Middle frontal gyrus (tissue), 1 donor: ENCODE data around the gene ANKDD1A.
A peak's percentile ranks its signal among the peaks of the same experiment; 100 is the strongest.

Experiments used
- DNase-seq: peaks from one replicate; pipeline ENCODE4 v3.0.0-alpha.2; 2015; ENCODE audit warnings: low spot score; ENCODE audit errors: extremely low spot score

Gene ANKDD1A

DNA sequence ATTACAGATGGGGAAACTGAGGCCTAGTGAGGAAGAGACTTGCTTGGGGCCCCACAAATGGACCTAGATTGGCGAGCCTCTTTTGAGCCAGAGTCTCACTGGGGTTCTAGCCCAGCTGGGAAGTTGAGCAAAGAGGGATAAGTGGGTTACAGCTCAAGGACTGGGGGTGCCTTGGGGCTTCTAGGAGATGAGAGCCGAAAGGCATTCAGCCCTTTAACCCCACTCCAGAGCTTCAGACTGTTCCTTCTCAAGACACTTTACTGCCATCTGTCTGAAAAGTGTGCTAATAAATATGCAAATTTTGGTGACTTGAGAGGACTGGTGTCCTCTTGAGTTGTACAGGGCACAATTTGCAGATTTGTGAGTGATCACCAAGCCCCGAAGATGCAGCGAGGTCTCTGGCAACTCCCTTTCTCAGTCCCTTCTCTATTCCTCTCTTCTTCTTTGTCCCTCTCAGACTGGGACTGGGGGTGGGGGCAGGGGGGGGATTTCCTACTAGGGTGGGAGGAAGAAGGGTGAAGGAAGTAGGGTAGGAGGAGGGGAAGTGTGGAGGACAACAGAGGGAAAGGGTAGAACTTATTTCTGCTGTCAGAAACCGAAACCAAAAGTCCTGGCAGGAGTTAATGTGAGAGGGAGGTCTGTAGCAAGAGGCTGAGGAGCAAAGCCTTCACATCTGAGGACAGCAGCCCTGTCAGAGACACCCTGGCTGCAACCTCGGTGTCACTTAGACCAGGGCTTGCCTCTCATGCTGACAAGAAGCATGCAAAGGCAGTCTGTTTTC lies 16.2 kb upstream of the ANKDD1A start:
- no peak for DNase-seq

DNA sequence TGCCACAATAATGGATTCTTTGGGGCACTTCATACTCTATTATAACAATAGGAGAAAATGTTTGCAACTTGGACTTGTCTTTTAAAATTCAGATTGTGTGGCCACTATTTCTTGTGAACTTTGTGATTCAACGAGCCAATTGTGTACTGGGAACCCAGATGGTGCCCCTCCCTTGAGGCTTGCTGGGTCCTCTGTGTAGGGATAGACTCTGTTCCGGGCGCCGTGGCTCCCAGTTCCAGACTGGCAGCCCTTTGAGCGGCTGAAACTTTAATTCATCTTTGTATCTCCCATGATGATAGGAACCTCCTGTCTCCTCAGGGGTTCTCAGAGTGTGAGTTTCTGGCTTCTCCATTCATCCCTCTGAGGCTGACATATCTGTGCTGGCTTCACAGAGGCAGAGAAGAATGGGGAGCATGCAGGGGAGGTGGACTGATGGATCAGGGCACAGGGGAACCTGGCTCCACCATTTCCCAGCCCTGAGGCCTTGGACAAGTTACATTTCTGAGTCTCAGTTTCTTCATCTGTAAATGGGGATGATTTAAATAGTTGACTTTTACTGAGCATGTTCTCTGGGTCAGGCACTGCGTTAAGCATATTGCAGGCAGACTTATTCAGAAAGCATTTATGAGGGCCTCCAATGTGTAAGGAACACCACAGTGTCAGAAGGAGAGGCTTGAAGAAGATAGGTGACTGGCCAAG lies 15.2 kb upstream of the ANKDD1A start:
- no peak for DNase-seq

DNA sequence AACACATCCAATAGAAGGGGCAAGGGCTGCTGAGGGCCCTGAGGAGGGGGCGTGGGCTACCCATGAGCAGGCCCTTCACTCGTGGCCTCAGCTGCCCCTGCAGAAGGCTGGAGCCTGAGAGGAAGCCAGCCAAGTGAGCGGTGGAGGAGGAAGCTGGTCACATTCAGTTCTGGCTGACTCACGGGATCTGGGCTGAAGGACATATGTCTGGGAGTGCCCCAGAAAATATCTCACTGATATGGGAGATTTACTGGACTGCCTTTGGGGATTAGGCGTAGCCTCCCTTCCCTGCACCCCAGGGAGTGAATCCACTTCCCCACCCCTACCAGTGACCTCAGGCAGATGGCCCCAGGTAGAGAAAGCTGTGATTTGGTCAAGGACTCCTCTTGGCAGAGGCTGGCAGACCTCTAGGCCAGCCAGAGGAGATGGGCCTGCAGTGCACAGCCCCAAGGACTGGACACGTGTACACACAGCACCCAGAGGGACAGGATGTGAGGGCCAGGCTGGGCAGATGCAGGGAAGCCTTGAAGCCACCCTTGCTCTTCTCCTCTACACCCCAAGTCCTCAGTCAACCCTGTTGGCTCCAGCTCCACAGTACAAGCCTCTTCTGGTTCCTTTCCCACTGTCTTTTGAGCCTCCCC lies 14.2 kb upstream of the ANKDD1A start:
- DNase-seq: no peak

DNA sequence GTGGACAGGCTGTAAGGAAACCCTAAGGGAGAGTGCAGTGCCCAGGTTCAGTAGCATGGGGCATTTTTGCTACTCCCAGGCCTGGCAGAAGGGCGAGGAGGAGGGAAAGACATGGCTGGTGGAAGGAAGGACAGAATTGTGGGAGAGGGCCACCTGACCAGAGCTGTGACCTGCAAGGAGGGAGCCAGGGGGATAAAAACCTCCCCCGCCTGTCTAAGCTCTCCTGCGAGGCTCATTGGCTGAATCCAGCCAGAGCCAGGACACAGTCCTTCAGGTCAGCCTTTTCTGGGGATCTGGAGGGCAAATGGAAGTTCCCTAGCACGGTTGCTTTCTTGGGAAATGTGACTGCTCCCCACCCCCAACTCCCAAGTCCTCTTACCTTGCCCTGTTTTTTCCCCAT lies 13.3 kb upstream of the ANKDD1A start:
- no peak for DNase-seq

DNA sequence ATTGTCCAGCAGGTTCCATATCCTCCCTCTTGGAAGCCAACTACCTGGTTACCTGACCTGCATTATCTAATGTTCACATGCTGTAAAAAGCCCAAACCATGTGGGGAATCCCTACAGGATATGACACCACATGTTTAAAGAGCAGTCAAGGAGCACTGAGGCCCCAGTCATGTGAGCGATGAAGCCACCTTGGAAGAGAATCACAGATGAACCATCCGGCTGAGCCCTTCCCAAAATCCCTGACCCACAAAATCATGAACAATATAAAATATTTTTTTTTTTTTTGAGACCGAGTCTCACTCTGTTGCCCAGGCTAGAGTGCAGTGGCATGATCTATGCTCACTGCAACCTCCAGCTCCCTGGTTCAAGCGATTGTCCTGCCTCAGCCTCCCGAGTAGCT lies 10.6 kb upstream of the ANKDD1A start:
- DNase-seq: no peak

DNA sequence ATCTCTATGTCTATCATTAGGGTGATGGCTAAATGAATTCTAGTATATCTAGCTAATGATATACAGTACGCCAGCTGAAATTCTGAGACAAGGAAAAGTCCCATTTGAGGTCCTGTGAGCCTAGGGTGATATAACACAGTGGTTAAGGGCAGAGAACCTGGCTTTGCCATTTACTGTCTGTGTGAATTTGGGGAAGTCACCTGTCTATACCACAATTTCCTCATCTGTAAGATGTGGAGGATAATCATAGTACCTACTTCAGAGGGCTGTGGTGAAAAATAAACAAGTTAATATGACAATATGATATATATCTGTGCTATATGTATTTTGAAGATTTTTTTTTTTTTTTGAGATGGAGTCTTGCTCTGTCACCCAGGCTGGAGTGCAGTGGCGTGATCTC lies 9.8 kb upstream of the ANKDD1A start:
- DNase-seq: no peak

DNA sequence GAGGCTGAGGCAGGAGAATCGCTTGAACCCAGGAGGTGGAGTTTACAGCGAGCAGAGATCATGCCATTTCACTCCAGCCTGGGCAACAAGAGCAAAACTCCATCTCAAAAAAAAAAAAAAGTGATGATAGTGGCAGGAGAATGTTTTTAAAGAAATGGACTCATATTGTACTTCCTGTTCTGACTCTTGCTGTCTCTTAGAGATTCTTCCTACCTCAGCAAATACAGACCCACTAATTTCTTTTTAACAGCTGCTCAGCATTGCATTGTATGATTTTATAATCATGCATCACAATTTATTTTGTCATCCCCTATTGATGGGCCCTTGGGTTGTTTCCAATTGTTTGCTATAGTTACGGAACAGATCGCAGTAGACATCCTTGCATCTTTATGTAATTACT lies 8.8 kb upstream of the ANKDD1A start:
- no peak for DNase-seq

DNA sequence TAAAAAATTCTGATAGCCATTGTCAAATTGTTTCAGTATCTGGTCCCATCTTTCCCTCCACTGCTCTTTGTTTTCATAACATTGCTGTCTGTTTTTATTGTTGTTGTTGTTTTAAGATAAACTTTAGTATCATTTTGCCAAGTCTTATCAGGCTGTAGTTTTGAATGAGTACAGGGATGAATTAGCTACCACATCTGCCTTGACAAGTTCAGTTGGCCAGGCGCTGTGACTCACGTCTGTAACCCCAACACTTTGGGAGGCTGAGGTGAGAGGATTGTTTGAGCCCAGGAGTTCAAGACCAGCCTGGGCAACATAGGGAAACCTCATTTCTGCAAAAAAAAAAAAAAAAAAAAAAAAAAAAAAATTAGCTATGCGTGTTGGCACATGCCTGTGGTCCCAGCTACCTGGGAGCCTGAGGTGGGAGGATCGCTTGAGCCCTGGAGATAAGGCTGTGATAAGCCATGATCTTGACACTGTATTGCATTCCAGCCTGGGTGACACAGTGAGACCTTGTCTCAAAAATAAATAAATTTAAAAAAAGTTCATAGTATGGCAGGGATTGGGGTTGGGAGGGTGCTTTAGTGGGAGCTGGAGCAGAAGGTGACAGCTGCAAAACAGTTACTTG lies 8.3 kb upstream of the ANKDD1A start:
- DNase-seq: no peak

DNA sequence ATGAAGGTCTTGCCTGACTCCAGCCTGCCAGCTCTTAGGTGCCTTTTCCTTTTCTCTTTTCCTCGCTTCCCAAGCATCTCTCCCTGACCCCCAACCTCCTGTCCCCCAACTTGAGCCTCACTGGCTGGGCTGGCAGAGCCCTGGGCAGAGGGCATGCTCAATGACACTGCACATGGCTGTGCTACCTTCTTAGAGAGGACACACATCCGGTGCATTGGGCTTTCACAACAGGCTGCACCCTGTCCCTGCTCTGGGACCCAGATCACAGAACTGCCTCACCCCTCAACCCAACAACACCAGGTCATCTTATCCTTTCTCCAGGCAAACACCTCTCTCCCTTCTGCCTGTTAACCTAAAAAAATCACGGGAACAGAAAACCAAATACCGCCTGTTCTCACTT lies 7.5 kb upstream of the ANKDD1A start:
- no peak for DNase-seq

DNA sequence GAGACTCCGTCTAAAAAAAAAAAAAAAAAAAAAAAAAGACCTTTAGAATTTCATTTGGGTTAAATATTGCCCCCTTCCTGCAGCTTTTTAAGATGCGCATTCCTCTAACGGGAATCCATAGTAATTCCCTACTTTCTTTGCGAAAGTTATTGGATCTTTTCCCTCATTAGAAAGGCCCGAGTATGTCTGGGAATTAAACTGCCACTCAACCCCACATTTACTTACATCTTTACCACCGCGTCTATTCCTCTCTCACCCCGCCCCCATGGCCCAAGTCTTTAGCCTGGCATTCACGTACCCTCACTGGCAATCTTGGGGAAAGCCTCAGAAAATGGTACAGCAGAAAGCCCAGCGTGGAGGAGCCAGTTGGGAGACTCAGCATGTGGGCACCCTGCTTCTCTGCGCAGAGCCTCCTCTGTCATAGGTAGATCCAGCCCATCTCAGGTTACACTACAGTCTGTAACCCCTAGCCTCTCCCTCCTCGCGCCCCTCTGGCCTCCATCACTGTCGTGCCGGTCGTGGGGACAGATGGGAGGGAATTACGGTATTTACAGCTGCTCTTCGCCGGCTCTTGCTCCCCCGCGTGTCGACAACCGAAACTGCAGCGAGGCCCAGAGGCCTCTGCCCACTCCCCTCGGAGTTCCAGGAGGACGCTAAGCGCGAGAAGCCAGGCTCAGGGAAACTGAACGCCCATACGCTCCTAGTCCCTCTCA lies 6.4 kb upstream of the ANKDD1A start:
- peak; percentile 58 for DNase-seq

DNA sequence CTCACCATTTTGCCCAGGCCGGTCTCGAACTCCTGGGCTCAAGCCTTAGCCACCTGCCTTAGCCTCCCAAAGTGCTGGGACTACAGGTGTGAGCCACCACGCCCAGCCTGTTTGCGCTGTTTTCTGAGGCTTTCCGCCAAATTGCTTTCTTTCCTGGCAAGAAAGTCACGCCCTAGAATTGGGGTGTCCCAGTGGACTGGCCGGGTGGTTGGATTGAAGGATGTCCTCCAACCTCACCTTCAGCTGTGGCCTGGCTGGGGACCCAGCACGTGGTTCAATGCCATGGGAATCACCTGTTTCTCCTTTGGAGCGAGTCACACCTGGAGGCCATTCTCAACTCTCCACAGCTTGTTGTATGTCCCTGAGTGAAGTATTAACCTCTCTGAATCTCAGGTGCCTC lies 5.8 kb upstream of the ANKDD1A start:
- no peak for DNase-seq

DNA sequence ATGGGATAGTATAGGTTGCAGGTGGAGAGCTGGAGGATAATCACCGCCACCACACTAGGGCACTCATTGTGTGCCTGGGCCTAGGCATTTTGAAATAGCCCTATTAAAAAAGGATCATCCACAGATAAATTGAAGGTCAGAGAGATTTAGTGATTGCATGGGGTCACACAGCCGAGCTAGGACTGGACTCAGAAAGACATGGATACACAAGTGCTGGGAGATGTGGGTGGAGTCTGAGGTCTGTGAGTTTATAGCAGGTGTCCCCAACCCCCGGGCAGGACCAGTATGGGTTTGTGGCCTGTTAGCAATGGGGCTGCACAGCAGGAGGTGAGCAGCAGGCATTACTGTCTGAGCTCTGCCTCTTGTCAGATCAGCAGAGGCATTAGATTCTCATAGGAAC lies 5.3 kb upstream of the ANKDD1A start:
- no peak for DNase-seq

DNA sequence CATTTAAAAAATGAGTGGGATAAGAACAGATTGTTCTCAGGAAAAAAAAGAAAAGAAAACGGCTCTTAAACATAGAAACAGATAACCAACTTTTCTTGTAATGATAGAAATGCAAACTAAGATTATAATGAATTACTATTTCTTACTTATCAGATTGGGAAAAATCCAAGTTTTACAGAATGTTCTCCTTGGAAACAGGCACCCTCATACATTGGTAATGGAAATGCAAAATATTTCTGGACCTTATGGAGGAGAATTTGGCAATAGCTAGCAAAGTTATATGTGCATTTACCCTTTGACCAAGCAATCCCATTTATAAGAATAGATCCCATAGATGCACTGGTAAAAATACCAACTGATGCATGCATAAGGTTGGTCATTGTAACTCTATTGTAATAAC lies 3.7 kb upstream of the ANKDD1A start:
- no peak for DNase-seq

DNA sequence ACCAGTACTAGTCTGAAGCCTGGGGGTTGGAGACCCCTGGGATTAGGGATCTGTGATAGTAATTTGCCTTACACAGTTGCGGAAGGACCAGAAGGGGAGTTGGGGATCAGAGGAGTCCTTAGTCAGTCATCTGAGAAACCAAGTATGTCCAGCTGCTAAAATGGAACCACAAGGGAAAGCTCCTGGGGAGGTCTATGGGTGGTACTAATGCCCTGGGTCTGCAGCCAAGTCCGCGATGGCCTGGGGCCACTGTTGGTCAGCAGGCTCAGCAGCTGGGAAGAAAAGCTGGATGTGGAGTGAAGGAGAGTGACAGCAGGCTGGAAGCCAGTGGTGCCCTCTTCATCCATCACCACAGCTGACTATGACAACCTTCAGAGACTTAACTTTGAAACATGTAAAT lies 2.2 kb upstream of the ANKDD1A start:
- no peak for DNase-seq

DNA sequence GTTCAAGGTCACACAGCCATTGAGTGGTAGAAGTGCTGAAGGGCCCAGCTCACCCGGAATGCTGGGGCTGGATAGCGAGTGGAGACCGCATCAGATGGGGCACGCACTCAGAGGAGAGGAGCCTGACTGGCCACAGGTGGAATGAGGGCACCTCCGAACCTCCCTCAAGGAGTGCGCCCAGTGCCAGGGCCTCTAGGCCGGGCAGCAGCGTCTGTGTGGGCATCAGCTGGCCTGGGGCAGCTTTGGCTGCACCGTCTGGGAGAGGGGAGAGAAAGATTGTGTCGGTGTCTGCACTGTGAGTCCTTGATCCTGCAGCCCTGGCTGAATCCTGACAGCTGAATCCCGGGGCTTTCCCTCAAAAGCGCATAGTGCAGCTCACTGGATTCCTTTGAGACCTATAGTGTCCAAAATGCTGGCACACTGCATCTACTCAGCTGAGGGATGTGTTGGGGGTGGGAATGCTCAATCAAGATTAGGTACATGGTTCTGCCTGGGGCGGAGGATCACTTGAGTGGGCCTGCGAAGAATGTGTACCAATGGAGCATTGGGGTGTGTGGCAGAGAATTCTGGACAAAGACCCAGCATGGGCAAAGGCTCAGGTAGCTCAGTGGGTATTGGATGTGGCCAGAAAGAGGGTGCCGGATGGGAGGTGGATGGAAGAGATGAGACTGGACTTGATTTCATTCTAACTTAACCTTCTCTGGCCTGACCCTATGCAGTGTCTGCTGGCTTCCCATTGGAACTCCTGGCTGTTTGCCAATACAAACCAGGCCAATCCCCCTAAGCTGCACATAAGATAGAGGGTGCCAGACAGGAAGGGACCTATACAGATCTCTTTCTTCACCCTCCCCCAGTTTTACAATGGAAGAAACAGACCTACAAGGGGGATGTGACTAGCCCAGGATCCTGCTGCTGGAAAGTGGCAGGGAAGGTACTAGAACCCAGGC lies 950 bp downstream of the ANKDD1A start:
- DNase-seq: no peak

DNA sequence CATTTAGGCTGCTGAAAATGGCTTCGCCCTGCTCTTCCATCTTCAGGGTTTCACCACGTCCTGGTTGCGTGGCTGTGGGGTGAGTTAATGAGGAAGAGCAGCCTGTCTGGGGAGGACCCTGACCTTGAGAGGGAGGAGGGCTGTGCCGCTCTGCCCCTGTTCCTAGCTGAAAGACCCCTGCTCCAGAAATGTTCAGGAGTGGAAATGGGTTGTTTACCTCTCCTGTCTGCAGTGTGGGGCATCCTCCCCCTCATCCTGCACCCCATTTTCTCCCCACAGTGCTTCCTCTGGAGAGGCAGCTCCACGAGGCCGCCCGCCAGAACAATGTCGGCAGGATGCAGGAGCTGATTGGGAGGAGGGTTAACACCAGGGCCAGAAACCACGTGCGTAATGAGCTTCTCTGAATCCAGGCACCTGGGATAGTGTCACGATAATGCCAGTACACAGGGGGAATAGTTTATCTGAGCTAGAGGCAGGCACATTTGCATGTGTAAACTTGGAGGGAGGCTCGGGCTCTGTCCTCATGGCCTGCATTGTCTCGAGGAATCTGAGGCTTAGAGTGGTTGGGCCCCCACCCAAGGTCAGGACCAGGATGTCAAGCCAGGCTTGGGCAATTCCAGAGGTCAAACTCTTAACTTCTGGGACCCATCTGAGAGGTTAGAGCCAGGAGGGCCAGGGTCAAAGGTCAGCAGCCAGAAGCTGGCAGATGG lies 4.0 kb downstream of the ANKDD1A start:
- no peak for DNase-seq

DNA sequence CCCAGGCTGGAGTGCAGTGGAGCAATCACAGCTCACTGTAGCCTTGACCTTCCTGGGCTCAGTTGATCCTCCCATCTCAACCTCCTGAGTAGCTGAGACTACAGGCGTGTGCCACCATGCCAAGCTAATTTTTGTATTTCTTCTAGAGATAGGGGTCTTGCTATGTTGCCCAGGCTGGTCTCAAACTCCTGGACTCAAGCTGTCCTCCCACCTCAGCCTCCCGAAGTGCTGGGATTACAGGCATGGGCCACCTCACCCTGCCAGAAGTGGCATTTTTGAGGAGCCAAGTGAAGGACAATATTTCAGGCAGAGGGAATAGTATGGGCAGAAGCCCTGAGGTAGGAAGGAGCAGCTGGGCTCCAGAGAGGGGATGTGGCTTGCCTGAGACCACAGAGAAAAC lies 4.7 kb downstream of the ANKDD1A start:
- no peak for DNase-seq

DNA sequence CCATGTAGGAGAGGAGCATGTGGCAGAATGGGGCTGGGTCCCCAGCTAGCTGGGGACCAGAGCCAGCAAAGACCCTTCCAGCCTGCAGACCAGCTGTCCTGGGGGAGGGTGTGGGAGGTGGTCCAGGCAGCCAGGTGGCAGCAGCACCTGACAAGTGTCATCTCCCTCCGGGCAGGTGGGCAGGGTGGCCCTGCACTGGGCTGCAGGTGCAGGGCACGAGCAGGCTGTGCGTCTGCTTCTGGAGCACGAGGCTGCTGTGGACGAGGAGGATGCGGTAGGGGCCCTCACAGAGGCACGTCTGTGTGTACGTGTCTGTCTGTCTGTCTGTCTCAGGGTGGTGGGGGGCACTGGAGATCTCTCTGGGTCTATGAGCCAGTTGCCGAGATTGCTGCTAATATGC lies 5.5 kb downstream of the ANKDD1A start:
- no peak for DNase-seq

DNA sequence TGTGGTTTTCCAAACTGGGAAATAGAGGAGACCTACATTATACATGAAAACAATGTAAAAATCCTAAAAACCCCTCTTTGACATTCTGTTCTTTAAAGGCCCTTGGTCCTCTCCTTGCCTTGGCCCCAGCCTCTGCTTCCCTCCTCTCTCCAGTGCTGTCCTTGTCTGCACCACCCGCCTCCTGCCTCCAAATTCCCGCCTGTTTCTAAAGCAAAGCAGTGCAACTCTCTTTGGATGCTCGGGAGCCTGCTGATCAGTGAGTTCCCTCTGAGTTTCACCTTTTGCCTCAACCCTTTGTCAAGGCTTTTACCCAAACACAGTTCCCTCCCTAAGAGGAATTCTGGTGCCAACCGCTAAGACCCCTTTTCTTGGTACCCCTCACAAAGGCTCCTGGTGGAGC lies 8.0 kb downstream of the ANKDD1A start:
- no peak for DNase-seq

DNA sequence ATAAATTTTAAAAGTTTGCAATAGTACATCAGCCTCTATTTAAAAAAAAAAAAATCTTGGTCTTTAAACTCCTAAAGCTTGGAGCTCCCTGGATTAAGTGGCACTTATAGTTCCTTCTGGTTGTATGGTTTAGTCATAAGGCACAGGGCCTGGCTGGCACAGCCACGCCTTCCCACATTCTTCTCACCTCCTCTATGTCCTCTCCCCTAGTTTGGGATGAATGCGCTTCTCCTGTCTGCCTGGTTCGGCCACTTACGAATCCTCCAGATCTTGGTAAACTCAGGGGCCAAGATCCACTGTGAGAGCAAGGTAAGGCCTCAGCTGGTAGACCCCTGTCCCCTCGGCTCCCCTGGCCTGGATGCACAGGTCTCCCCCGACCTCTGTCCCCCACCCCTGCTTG lies 10.0 kb downstream of the ANKDD1A start:
- no peak for DNase-seq
